Measurements from ENCODE around the gene COPS6. TPM values are rescaled to one million over a fixed set of nuclear protein-coding genes. Genes with fewer than 3 reads are reported as not detected.

COPS6 gene
- total and polyA plus RNA-seq, 7 donors, result 58.4 to 91.3 (median 80.2) TPM

GRCh38 chr7:100106633-100107032, 17.9 kb downstream of the COPS6 start:
- whole genome bisulfite sequencing, 2 donors, result 84 to 89% methylated on average over 17 of the region's 17 CpGs
- H3K9me3 ChIP-seq, result no peaks in the 10 kb centered on the region
- intact Hi-C loops (cut with DNase I), result no loop called here
- DNase-seq, result no peak
- peaks cover 22 to 87% (median 48%) of the 10 kb centered on the region in 4 donors for H3K36me3 ChIP-seq
- peaks cover 0 to 13% (median 8%) of the 10 kb centered on the region in 4 donors for H3K4me1 ChIP-seq
- TF ChIP-seq CTCF (IDR thresholded peaks at IDR 0.05) (no peak), POLR2A (IDR thresholded peaks at IDR 0.05) (no peak), EP300 (IDR thresholded peaks at IDR 0.05) (no peak), POLR2AphosphoS5 (IDR thresholded peaks at IDR 0.05) (no peak)
- H3K27ac ChIP-seq, result no peak overlapping the region
- H3K4me3 ChIP-seq, result no peak overlapping the region
- H3K27me3 ChIP-seq, result no peaks in the 10 kb centered on the region

- H3K27ac ChIP-seq, result no peak overlapping the region
- no peak for DNase-seq
- H3K9me3 ChIP-seq, result no peaks in the 10 kb centered on the region
- H3K4me3 ChIP-seq, result no peak overlapping the region
- WGBS, 2 donors, result 90 to 91% methylated on average over 25 of the region's 25 CpGs
- peaks cover 0 to 8% (median 6%) of the 10 kb centered on the region in 4 donors for H3K4me1 ChIP-seq
- intact Hi-C loops (cut with DNase I), result no loop called here
- peaks cover 28 to 93% (median 52%) of the 10 kb centered on the region in 4 donors for H3K36me3 ChIP-seq
- H3K27me3 ChIP-seq, result no peaks in the 10 kb centered on the region
- TF ChIP-seq POLR2AphosphoS5 (IDR thresholded peaks at IDR 0.05), result no peak
- no peak for TF ChIP-seq EP300 (IDR thresholded peaks at IDR 0.05)
- TF ChIP-seq CTCF (IDR thresholded peaks at IDR 0.05), result no peak
- no peak for TF ChIP-seq POLR2A (IDR thresholded peaks at IDR 0.05)
Measured at GRCh38 chr7:100107125-100107737, 18.5 kb downstream of the COPS6 start.

- no peak for TF ChIP-seq POLR2A (IDR thresholded peaks at IDR 0.05)
- no peak for TF ChIP-seq POLR2AphosphoS5 (IDR thresholded peaks at IDR 0.05)
- no peak for TF ChIP-seq EP300 (IDR thresholded peaks at IDR 0.05)
- TF ChIP-seq CTCF (IDR thresholded peaks at IDR 0.05), result no peak
- intact Hi-C loops (cut with DNase I), result no loop called here
- H3K36me3 ChIP-seq, result peaks cover 29 to 97% (median 56%) of the 10 kb centered on the region in 4 donors
- DNase-seq, result no peak
- H3K9me3 ChIP-seq, result no peaks in the 10 kb centered on the region
- 81 to 88% methylated on average over 11 of the region's 11 CpGs for WGBS, 2 donors
- H3K4me3 ChIP-seq, result no peak overlapping the region
- H3K4me1 ChIP-seq, result peaks cover 0 to 1% (median 0%) of the 10 kb centered on the region in 4 donors
- no peak overlapping the region for H3K27ac ChIP-seq
- no peaks in the 10 kb centered on the region for H3K27me3 ChIP-seq
Measured at GRCh38 chr7:100107890-100108289, 19.1 kb downstream of the COPS6 start.

GRCh38 chr7:100109521-100110163, 20.9 kb downstream of the COPS6 start:
- H3K9me3 ChIP-seq, result no peaks in the 10 kb centered on the region
- no peak for TF ChIP-seq CTCF (IDR thresholded peaks at IDR 0.05)
- TF ChIP-seq POLR2A (IDR thresholded peaks at IDR 0.05), result no peak
- no peak for TF ChIP-seq EP300 (IDR thresholded peaks at IDR 0.05)
- no peak for TF ChIP-seq POLR2AphosphoS5 (IDR thresholded peaks at IDR 0.05)
- DNase-seq, result no peak
- H3K4me3 ChIP-seq, result no peak overlapping the region
- intact Hi-C loops (cut with DNase I), result no loop called here
- no peaks in the 10 kb centered on the region for H3K27me3 ChIP-seq
- WGBS, 2 donors, result 85 to 92% methylated on average over 12 of the region's 12 CpGs
- no peak overlapping the region for H3K27ac ChIP-seq
- no peaks in the 10 kb centered on the region for H3K4me1 ChIP-seq
- peaks cover 29 to 93% (median 61%) of the 10 kb centered on the region in 4 donors for H3K36me3 ChIP-seq
